CD14-positive monocyte (primary cell): ENCODE measurements around the gene TNFRSF25. TPM values are rescaled to one million over a fixed set of nuclear protein-coding genes. Genes with fewer than 3 reads are reported as not detected.

ENCODE experiments used
- DNase-seq, 3 donors: peaks; one replicate each; pipeline ENCODE4 v3.0.0-alpha.2; 2011 to 2022
- H2AFZ ChIP-seq: 2 replicates; pipeline ENCODE4 v1.6.0; 2012; ENCODE audit warnings: mild to moderate bottlenecking, low read depth, low read length, inconsistent platforms; ENCODE audit not compliant: insufficient read depth, poor library complexity, severe bottlenecking
- H3K27ac ChIP-seq, 2 donors: 1 replicate in 1 of 2; 2 replicates in 1 of 2; pipeline ENCODE4 v1.5.1; 2012 to 2013; ENCODE audit warnings: low read length in 2 of 2, control low read depth in 1 of 2, inconsistent platforms in 1 of 2, low read depth in 1 of 2, mild to moderate bottlenecking in 1 of 2
- H3K27me3 ChIP-seq, 2 donors: one replicate each; pipeline versions ENCODE4 v1.6.0 to v1.6.1; 2011 to 2013; ENCODE audit warnings: low read length in 2 of 2; ENCODE audit not compliant: control insufficient read depth in 2 of 2, insufficient read depth in 2 of 2
- H3K36me3 ChIP-seq, 2 donors: replicated peaks in 1 of 2; 1 replicate in 1 of 2; 2 replicates in 1 of 2; pipeline versions ENCODE4 v1.5.1 to v1.6.1; 2012 to 2013; ENCODE audit warnings: low read length in 2 of 2, control low read depth in 1 of 2, inconsistent platforms in 1 of 2, mild to moderate bottlenecking in 1 of 2; ENCODE audit not compliant: insufficient read depth in 2 of 2, control insufficient read depth in 1 of 2
- H3K4me1 ChIP-seq, 2 donors: 1 replicate in 1 of 2; 2 replicates in 1 of 2; pipeline versions ENCODE4 v1.5.1 to v1.6.1; 2012 to 2013; ENCODE audit warnings: low read length in 2 of 2, control low read depth in 1 of 2, inconsistent platforms in 1 of 2, mild to moderate bottlenecking in 1 of 2, moderate library complexity in 1 of 2; ENCODE audit not compliant: insufficient read depth in 2 of 2, control insufficient read depth in 1 of 2
- H3K4me2 ChIP-seq: replicated peaks from 2 replicates; pipeline ENCODE3; 2012; ENCODE audit warnings: low read length, moderate library complexity, mild to moderate bottlenecking; ENCODE audit not compliant: poor library complexity, severe bottlenecking; ENCODE audit errors: extremely low read depth
- H3K4me3 ChIP-seq, 3 experiments: fragments of 200-600 bp in 1 of 3; sonication (generic) in 1 of 3; replicated peaks in 1 of 3; 1 replicate in 2 of 3; 2 replicates in 1 of 3; pipeline ENCODE4 v1.5.1; 2011 to 2013; ENCODE audit warnings: low read length in 3 of 3, mild to moderate bottlenecking in 3 of 3, control low read depth in 2 of 3, low read depth in 2 of 3, inconsistent platforms in 1 of 3, moderate library complexity in 1 of 3
- H3K79me2 ChIP-seq: 2 replicates; pipeline ENCODE4 v1.6.0; 2012; ENCODE audit warnings: mild to moderate bottlenecking, control low read depth, inconsistent platforms, low read length, moderate library complexity; ENCODE audit not compliant: insufficient read depth
- H3K9ac ChIP-seq: 2 replicates; pipeline ENCODE4 v1.6.0; 2017; ENCODE audit warnings: low read length, mild to moderate bottlenecking; ENCODE audit not compliant: insufficient read depth, poor library complexity, severe bottlenecking
- H3K9me3 ChIP-seq, 2 donors: replicated peaks in 1 of 2; 1 replicate in 1 of 2; 2 replicates in 1 of 2; pipeline versions ENCODE4 v1.5.1 to v1.6.1; 2012 to 2013; ENCODE audit warnings: low read length in 2 of 2, control low read depth in 1 of 2; ENCODE audit not compliant: control insufficient read depth in 1 of 2, insufficient read depth in 1 of 2
- H4K20me1 ChIP-seq: 2 replicates; pipeline ENCODE4 v1.6.0; 2012; ENCODE audit warnings: mild to moderate bottlenecking, low read length, control low read depth, moderate library complexity; ENCODE audit not compliant: insufficient read depth
- H3K27ac Mint-ChIP-seq, 7 donors: one replicate each; pipeline ENCODE4 v1.8.0; 2020; ENCODE audit warnings: mild to moderate bottlenecking in 7 of 7, mixed read lengths in 7 of 7, moderate library complexity in 6 of 7, inconsistent platforms in 2 of 7
- H3K27me3 Mint-ChIP-seq, 3 donors: one replicate each; pipeline ENCODE4 v1.8.0; 2021 to 2022; ENCODE audit warnings: low read depth in 3 of 3, mild to moderate bottlenecking in 3 of 3, mixed read lengths in 3 of 3, moderate library complexity in 3 of 3, inconsistent platforms in 1 of 3
- H3K36me3 Mint-ChIP-seq, 2 donors: one replicate each; pipeline ENCODE4 v1.8.0; 2020; ENCODE audit warnings: mixed read lengths in 2 of 2, inconsistent platforms in 1 of 2, mild to moderate bottlenecking in 1 of 2
- H3K4me1 Mint-ChIP-seq: one replicate; pipeline ENCODE4 v1.8.0; 2020; ENCODE audit warnings: mild to moderate bottlenecking, mixed read lengths
- H3K4me3 Mint-ChIP-seq, 2 donors: one replicate each; pipeline ENCODE4 v1.8.0; 2020; ENCODE audit warnings: mild to moderate bottlenecking in 2 of 2, mixed read lengths in 2 of 2, moderate library complexity in 1 of 2
- H3K9me3 Mint-ChIP-seq, 7 donors: one replicate each; pipeline ENCODE4 v1.8.0; 2020 to 2022; ENCODE audit warnings: mixed read lengths in 7 of 7, mild to moderate bottlenecking in 6 of 7, moderate library complexity in 6 of 7, inconsistent platforms in 2 of 7
- WGBS: methylation state at CpG from one replicate; pipeline ENCODE4 v1.1.5; 2013; ENCODE audit warnings: missing lambda C conversion rate; ENCODE audit not compliant: insufficient coverage; 5-methylcytosine and 5-hydroxymethylcytosine counted together
- intact Hi-C, 2 donors: fragments of 100-400 bp; cut with micrococcal nuclease; formaldehyde crosslinking; loops; one replicate each; pipeline versions ENCODE4 v1.15.0 to v1.15.1; 2023
- polyA plus RNA-seq, 3 donors: library from polyadenylated mRNA; depleted of rRNA in 1 of 3; unstranded in 2 of 3; stranded (reverse) in 1 of 3; fragments of 300-500 nt in 2 of 3; fragments of >200 nt in 1 of 3; fragmentation: Illumina TruSeq in 2 of 3; gene quantifications; 1 replicate in 2 of 3; 2 replicates in 1 of 3; pipeline ENCODE4 v1.2.3, GENCODE V29; 2012 to 2021
- TF ChIP-seq, protein P1 (sequence below): fragments of 200-600 bp; IDR thresholded peaks from one replicate; pipeline ENCODE4 v1.8.0; 2022; ENCODE audit warnings: antibody characterized with exemption, mild to moderate bottlenecking

The TNFRSF25 gene
- polyA plus RNA-seq, 3 donors, result 0.33 to 3.0 (median 0.48) TPM

DNA sequence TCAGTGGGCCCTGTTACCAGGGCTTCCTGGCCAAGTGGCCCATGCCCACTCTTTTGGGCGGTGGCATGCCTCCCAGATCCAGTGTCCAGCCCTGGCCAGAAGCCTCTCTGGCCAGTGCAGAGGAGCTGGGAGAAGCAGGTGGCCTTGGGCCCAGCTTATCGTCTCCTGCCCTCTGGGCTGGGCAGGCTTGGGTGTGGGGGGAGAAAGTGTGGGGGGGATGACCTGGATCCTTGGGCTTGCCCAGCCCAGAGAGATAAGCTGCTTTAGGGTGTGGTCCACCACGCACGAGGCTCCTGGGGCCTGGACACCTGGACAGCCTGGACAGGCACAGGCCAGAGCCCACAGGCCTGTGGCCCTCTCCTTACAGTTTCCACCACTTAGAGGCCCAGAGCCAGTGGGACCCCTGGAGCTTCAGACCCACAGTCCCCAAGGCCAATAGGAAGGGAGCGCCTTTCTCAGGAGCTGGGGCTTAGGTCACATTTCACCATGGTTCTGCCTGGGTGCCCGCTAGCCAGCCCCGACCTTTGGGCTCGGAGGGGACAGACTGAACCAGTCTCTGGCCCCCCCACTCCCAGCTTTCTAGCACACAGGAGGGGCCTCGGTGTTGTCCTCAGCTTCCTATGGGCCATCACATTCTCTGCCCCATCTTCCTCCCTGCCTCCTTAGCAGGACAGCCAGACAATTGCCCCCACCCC lies 39.5 kb downstream of the TNFRSF25 start:
- no peak overlapping the region for H3K9ac ChIP-seq
- no peak overlapping the region for H3K4me2 ChIP-seq
- no peak overlapping the region for H3K4me3 ChIP-seq
- H4K20me1 ChIP-seq, result no peaks in the 10 kb centered on the region
- peaks cover 15 to 49% of the 10 kb centered on the region in 2 donors for H3K27me3 ChIP-seq
- DNase-seq, result no peak
- no peaks in the 10 kb centered on the region for H3K79me2 ChIP-seq
- Mint-ChIP-seq H3K36me3 (no peaks in the 10 kb centered on the region), H3K4me3 (peak overlapping the region in 1 of 2 donors; percentile 63), H3K4me1 (peaks cover 6% of the 10 kb centered on the region), H3K27me3 (peaks cover 57 to 80% (median 59%) of the 10 kb centered on the region in 3 donors), H3K27ac (no peak overlapping the region), H3K9me3 (peaks cover 0 to 9% (median 3%) of the 10 kb centered on the region in 7 donors)
- TF ChIP-seq, protein P1, sequence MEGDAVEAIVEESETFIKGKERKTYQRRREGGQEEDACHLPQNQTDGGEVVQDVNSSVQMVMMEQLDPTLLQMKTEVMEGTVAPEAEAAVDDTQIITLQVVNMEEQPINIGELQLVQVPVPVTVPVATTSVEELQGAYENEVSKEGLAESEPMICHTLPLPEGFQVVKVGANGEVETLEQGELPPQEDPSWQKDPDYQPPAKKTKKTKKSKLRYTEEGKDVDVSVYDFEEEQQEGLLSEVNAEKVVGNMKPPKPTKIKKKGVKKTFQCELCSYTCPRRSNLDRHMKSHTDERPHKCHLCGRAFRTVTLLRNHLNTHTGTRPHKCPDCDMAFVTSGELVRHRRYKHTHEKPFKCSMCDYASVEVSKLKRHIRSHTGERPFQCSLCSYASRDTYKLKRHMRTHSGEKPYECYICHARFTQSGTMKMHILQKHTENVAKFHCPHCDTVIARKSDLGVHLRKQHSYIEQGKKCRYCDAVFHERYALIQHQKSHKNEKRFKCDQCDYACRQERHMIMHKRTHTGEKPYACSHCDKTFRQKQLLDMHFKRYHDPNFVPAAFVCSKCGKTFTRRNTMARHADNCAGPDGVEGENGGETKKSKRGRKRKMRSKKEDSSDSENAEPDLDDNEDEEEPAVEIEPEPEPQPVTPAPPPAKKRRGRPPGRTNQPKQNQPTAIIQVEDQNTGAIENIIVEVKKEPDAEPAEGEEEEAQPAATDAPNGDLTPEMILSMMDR, result no peak
- peaks cover 0 to 6% of the 10 kb centered on the region in 2 donors for H3K4me1 ChIP-seq
- H3K36me3 ChIP-seq, result no peaks in the 10 kb centered on the region
- no peak overlapping the region for H2AFZ ChIP-seq
- peaks cover 0 to 5% of the 10 kb centered on the region in 2 donors for H3K9me3 ChIP-seq
- H3K27ac ChIP-seq, result no peak overlapping the region
- 94% methylated on average over 9 of the region's 9 CpGs for WGBS
- intact Hi-C loops, result no loop called here

DNA sequence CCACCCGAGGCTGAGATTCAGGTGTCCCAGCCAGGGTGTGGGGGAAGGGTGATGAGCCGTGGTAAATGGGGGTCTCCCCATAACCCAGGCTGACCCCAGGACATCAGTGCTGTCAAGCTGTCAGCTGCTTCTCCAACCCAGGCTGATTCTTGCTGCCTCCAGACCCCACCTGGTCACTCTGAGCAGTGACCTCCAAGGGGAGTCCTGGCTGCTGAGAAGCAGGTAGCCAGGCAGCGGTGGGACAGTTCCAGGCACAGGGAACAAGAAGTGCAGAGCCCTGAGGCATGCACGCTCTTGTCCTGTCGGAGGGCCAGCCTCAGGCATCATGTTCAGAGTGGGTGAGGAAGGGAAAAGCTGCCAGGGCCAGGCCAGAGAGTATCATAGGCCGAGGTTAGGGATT lies 40.3 kb downstream of the TNFRSF25 start:
- intact Hi-C loops, result no loop called here
- Histone ChIP-seq H3K9ac (no peak overlapping the region), H3K27me3 (peaks cover 21 to 57% of the 10 kb centered on the region in 2 donors), H3K9me3 (peaks cover 0 to 12% of the 10 kb centered on the region in 2 donors), H2AFZ (no peak overlapping the region), H3K36me3 (no peaks in the 10 kb centered on the region), H3K27ac (no peak overlapping the region), H3K4me3 (no peak overlapping the region), H3K4me1 (peaks cover 0 to 6% of the 10 kb centered on the region in 2 donors), H3K79me2 (no peaks in the 10 kb centered on the region), H3K4me2 (no peak overlapping the region), H4K20me1 (no peaks in the 10 kb centered on the region)
- 90% methylated on average over 4 of the region's 6 CpGs for WGBS
- DNase-seq, result no peak
- peak overlapping the region in 1 of 2 donors; percentile 63 for H3K4me3 Mint-ChIP-seq
- H3K36me3 Mint-ChIP-seq, result no peaks in the 10 kb centered on the region
- TF ChIP-seq, protein P1, result no peak
- H3K4me1 Mint-ChIP-seq, result peaks cover 6% of the 10 kb centered on the region
- peaks cover 0 to 9% (median 5%) of the 10 kb centered on the region in 7 donors for H3K9me3 Mint-ChIP-seq
- H3K27me3 Mint-ChIP-seq, result peaks cover 61 to 80% (median 63%) of the 10 kb centered on the region in 3 donors
- H3K27ac Mint-ChIP-seq, result no peak overlapping the region
